ENCODE data around the gene DPPA2. TPM values are rescaled to one million over a fixed set of nuclear protein-coding genes. Genes with fewer than 3 reads are reported as not detected.
A peak's percentile ranks its signal among the peaks of the same experiment; 100 is the strongest.

DPPA2 gene
- polyA plus RNA-seq, 3 donors = 0.92 to 1.3 (median 0.95) TPM

DNA sequence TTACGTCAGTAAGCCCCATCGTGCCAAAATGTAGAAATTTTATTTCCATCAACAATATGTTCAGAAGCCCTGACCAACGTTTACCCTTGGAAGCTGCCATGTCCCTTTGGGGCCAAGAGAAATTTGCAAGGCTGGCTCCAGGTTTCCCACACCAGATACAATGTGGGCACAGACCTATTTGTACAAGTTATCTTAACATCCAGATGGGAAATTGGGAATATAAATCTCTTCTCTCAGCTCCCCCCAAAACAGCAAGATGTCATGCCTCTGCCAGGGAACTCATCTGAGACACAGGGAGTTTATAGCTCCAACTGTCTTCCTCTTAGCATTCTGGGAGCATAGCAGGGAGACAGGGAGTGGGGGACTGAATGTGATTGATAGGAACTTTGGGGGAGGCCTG is 9.3 kb upstream of the DPPA2 start:
- DNase-seq = no peak

DNA sequence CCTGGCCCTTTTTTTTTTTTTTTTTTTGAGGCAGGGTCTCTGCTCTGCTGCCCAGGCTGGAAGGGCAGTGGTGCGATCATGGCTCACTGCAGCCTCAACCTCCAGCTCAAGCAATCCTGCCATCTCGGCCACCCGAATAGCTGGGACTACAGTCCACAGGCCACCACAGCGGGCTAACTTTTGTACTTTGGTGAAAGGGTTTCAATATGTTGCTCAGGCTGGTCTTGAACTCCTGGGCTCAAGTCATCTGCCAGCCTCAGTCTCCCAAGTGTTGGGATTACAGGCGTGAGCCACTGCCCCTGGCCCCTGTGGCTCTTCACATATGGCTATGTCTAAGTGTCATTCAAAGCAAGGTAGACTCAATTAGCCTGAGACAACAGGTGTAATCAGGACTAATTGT is 8.8 kb upstream of the DPPA2 start:
- DNase-seq = no peak

DNA sequence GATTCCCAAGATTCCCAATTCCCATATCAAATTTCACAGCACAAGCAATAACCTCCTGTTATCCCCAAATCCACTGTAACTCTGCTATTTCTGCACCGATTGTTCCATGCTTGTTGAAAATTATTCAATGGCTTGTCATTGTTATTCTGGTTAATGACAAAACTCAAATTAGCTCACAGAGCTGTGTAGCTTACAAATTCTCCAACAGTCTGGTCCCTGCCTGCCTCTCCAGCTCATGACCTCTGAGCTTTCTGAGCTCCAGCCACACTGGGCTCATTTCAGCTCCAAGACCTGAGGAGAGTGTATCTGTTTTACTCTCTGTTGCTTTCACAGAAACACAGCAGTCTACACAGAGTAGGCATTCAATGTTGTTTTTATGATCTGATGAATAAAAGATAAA is 3.3 kb downstream of the DPPA2 start:
- no peak for DNase-seq

DNA sequence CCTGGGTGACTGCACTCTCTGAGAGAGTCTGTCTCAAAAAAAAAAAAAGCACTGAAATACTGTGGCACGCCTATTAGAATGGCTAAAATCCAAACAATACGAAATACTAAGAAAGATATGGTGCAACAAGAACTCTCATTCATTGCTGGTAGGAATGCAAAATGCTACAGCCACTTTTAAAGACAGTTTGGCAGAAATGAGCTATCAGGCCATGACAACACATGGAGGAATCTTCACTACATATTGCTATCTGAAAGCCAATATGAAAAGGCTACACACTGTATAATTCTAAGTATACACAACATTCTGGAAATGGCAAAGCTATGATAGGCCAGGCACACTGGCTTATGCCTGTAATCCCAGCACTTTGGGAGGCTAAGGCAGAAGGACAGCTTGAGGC is 18.8 kb downstream of the DPPA2 start:
- no peak for DNase-seq

DNA sequence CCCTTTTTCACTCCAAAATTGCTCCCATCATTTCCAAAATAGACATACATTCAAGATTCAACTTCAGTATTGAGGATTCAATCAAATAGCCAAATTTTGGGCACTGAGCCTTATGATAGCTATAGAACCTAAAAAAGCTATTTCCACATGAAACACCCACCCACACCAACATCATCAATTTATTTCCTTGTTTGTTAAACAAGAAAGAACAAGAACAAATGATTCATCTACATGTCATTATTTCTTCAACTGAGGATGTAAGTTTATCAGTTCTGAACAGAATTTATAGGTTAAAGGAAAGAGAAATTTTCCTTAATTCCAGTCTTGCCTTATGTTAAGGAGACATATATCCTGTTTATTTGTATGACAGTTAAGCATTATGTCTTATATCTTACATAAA is 32.2 kb downstream of the DPPA2 start:
- DNase-seq = no peak

DNA sequence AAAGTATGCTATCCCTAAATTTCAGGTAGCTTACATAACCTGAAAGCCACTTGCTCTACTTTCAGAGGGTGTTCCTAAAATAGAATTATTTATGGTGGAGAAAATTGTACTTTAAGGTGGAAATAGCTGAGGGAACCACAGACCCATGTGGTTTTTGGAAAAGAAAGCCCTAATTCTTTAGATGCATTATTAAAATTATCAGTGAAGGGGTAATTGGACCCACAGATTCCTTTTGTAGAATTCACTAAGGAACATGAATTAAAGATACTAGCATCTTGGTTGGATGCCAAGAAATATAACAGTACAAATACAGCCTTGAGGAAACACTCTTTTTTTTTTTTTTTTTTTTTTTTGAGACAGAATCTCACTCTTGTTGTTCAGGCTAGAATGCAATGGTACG is 37.8 kb downstream of the DPPA2 start:
- DNase-seq = no peak

DNA sequence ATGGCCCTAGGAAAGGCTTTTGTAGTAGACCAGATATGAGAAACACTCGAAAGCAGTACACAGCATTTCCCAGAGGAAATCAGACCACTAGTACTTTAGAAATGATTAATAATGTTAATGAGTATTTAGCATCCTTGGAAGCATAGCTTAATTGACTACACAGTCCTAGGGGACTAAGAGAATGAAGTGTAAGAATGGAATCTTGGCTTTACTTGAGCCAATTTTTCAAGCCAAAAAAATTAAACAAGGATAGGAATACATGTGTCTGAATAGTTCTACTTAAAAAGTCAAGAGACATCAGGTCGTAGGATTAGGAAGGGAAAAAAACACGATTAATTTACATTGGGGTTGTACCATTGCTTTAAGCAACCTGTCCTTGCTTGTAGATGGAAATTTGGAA is 38.2 kb downstream of the DPPA2 start:
- no peak for DNase-seq

DNA sequence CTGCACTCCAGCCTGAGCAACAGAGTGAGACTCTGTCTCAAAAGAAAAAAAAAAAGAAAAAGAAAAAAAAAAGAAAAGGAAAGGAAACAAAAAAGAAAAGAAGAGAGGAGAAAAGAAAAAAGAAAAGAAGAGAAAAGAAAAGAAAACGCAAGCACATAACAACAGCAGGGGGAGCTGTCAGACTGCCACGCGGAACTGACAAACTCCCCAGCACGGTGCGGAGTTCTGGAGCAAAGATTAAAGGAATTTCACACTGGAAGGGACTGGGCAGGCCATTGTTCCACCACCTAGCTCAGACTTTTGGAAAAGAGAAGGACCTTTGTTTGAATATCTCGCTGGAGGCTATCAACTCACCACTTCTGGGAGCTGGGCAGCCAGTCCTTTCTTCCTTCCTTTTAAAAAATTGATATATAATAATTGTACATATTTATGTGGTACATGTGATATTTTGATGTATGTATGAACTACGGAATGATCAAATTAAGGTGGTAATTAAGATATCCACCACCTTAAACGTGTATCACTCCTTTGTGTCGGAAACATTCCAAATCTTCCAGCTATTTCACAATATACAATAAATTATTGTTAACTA is 40.5 kb downstream of the DPPA2 start:
- peak; percentile 52 for DNase-seq

DNA sequence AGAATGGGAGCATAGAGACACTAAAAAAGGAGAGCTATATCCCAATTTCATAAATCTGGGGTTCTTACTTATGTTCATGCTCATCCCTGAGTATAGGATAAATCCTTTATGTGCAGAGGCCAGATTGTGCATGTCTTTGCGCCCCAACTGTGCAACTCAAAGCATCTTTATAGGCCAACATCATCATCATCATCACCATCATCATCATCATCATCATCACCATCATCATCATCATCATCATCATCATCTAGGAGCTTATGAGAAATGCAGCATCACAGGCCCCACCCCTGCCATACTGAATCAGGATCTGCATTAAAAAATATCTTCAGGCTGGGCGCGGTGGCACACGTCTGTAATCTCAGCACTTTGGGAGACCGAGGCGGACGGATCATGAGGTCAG is 45.5 kb downstream of the DPPA2 start:
- no peak for DNase-seq

DNA sequence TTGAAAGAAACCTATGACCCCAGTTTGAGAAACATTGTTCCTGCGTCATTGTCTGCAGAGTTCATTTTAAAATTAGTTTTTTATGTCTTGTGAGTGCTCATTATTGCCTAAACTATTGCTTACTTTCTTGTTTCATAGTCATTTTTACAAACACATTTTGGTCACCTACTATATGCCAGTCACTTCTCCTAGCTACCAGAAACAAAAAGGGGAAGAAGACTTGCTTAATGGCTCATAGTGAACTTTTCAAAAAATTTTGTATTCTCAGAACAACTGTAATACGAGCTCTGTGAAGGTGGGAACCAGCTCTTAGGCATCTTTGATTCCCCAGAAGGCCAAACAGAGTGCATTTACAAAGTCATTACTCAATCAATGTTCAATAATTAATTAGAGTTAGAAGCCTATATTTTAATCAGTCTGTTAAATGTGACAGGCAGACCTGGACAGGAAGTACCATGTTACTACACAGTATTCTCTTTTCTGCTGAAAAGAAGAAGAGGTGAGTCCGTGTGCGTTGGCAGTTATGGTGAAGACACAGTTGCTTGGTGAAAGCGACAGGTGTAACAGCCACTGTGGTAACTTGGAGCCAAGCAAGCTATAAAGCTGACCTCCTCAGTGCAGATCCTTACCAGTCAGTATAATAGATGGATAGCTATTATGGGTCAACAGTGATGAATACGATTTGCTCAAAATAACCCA is 46.6 kb downstream of the DPPA2 start:
- DNase-seq = no peak

DNA sequence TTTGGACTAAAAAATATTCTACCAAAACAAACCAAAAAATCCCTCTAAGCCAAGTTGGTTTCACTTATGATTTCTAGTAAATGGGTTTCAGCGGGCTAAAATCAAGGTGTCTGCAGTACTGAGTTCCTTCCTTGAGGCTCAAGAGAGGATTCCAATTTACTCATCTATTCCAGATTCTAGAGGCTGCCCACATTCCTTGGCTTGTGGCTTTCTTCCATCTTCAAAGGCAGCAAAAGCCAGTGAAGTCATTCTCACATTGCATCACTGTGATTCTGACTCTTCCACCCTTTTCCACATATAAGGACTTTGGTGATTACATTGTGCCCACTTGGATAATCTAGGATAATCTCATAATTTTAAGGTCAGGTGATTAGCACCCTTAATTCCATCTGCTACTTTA is 48.1 kb downstream of the DPPA2 start:
- no peak for DNase-seq

DNA sequence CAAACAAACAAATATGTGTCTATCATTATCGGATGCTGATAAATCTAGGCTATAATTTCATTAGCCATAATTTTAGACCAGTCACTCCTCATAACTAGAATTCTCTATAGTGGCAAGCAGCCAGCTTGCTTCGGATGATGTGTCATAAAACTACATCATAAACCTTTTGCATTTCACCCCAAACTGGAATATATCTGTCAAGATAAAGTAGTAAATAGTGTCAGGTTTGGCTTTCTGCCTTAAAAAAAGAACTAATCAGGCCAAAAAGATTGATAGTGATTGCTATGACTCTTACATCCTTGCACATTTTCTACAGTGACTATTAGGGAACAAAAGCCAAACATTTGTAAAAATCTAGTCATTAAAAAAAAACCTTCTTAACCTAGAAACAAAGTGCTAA is 51.0 kb downstream of the DPPA2 start:
- DNase-seq = peak; percentile 73

DNA sequence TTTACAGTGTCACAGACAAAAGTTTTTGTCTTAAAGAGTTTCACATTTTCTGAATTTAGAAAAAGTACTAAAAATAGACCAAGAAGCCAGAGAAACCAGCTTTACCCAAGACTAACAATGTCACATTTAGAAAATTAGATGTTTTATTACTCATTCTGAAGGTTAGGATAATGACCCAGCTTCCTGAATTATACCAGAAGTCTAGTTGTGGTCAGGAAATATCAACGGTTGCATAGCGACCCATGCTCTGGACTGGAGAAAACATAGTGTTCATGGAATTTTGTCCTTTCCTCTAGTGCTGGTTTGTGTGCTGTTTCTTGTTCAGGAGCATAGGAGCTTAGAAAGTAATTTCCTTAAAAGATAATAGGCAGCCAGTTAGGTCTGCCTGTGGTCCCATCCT is 59.0 kb downstream of the DPPA2 start:
- DNase-seq = peak; percentile 87

DNA sequence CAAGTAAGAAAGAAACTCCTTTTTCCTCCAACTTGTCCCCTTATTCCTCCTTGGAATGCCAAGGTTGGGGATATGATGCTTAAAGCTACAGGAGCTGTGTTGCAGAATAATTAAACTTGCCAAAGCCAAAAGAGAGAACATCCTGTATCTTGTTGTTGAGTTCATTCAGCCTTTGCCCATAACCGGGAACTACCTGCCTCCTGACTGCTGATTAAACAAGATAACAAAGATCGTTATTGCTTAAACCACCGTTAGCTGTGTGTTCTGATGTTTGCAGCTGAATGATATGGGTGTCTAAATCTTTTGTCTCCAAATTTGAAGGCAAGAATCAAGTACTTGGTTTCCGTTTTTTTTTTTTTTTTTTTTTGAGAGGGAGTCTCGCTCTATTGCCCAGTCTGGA is 61.5 kb downstream of the DPPA2 start:
- no peak for DNase-seq

DNA sequence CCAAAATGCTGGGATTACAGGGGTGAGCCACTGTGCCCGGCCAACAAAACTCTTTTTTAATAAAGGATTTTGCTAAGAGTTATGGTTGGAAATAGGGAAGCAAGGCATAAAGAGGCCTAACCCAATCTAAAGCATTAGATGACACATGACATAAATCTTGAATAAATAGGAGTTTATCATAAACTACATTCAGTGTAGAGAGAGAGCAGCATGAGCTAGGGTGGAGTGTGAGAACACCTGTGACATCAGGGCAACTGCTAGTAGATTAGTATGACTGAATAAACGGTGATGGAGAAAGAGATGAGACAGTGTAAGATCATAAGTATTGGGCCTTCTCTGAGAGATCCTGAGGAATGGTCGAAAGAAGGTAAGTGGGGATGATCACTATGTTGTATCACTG is 63.7 kb downstream of the DPPA2 start:
- no peak for DNase-seq

Other genes with a start within 250 kb of the DPPA2 start
- under 1 TPM; 0.40 to 0.64 (median 0.45) TPM for gene MORC1, start 198.4 kb downstream of the DPPA2 start, polyA plus RNA-seq (ENCODE audit: insufficient read length in 3 of 3)
- 10 to 100 TPM; 16.6 to 18.6 (median 18.4) TPM for gene C3orf85, start 179.8 kb downstream of the DPPA2 start, polyA plus RNA-seq (ENCODE audit: insufficient read length in 3 of 3)
- 1 to 10 TPM; 2.5 to 5.9 (median 2.8) TPM for gene DPPA4, start 21.0 kb upstream of the DPPA2 start, polyA plus RNA-seq (ENCODE audit: insufficient read length in 3 of 3)